ENCODE data around the gene TLR4. TPM values are rescaled to one million over a fixed set of nuclear protein-coding genes. Genes with fewer than 3 reads are reported as not detected.

TLR4 gene
- total RNA-seq, 1 experiment from 2014 or later = 0.12 TPM

DNA sequence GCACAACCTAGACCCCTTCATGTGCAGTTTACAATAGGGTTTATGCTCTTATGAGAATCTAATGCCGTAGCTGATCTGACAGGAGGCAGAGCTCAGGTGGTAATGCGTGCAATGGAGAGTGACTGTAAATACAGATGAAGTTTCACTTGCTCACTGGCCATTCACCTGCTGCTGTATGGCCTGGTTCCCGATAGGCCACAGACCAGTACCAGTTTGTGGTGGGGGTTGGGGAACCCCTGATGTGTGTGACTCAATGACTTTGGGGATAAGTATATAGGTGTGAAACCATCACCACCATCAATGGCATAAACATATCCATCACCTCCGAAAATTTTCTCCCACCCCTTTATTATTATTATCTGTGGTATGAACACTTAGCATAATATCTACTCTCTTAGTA lies 42.1 kb downstream of the TLR4 start:
- H3K27ac Mint-ChIP-seq (ENCODE audit: unreplicated experiment) = no peak overlapping the region
- CTCF ChIA-PET = no interaction called here
- no peaks in the 10 kb centered on the region for H3K4me1 Mint-ChIP-seq (ENCODE audit: low read depth, unreplicated experiment)
- TF ChIP-seq, protein P1, sequence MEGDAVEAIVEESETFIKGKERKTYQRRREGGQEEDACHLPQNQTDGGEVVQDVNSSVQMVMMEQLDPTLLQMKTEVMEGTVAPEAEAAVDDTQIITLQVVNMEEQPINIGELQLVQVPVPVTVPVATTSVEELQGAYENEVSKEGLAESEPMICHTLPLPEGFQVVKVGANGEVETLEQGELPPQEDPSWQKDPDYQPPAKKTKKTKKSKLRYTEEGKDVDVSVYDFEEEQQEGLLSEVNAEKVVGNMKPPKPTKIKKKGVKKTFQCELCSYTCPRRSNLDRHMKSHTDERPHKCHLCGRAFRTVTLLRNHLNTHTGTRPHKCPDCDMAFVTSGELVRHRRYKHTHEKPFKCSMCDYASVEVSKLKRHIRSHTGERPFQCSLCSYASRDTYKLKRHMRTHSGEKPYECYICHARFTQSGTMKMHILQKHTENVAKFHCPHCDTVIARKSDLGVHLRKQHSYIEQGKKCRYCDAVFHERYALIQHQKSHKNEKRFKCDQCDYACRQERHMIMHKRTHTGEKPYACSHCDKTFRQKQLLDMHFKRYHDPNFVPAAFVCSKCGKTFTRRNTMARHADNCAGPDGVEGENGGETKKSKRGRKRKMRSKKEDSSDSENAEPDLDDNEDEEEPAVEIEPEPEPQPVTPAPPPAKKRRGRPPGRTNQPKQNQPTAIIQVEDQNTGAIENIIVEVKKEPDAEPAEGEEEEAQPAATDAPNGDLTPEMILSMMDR (IDR thresholded peaks at IDR 0.05; ENCODE audit: unreplicated experiment) = no peak
- no peak for DNase-seq
- H3K36me3 Mint-ChIP-seq (ENCODE audit: insufficient read depth, unreplicated experiment) = no peaks in the 10 kb centered on the region
- intact Hi-C loops (cut with micrococcal nuclease; ENCODE audit: unreplicated experiment) = no loop called here
- BruUV-seq (replicated peaks) = no TSS peak
- H3K9me3 Mint-ChIP-seq (ENCODE audit: low read depth, unreplicated experiment) = peaks cover 2% of the 10 kb centered on the region
- H3K27me3 Mint-ChIP-seq (ENCODE audit: unreplicated experiment) = no peaks in the 10 kb centered on the region
- H3K4me3 Mint-ChIP-seq (ENCODE audit: low read depth, unreplicated experiment) = no peak overlapping the region

DNA sequence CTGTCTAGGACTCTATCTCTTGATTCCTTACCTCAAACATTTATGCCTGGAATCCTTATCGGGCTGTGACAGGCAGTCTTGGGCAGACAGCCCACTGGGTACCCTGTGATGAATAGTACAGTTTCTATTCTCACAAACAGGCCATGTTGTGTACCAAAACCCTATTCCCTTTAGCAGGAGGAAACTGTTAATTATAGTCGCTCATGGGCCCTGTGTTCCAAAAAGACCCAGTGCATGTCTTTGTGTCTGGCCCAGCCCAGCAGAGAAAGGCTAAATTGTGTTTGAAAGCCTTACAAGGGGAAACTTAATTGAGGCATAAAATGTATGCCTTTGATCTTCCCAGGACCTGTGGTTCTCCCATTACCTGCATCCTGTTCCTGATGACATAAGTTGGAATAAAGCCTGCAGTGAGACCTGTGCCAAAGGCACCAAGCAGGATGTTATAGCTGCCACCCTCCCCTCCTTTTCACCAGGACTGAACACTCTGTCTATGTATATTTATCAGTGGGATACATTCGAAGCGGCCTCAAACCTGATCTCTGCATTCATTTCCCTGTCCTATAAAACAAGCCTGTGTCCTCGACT lies 43.3 kb downstream of the TLR4 start:
- Mint-ChIP-seq H3K27ac (ENCODE audit: unreplicated experiment) (no peak overlapping the region), H3K4me1 (ENCODE audit: low read depth, unreplicated experiment) (no peaks in the 10 kb centered on the region)

DNA sequence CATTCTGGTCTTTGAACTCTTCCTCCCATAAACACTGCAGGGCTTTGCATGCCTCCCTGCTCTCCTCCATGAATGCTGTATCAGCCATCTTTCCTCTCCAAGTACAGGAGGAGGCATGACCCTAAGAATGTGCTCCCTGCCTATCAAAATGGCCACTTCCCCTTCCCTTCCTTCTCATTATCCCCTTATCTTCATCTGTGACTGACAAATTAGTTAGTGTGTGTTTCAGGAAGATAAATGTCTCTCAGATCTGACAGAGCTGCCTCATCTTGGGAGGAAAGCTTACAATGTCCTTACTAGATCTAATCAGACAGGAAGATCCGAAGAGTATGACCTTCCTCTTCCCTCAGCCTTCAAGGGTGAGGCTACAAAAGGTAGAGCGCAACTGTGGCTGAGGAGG lies 46.2 kb downstream of the TLR4 start:
- Mint-ChIP-seq H3K27ac (ENCODE audit: unreplicated experiment) (no peak overlapping the region), H3K4me1 (ENCODE audit: low read depth, unreplicated experiment) (no peaks in the 10 kb centered on the region), H3K4me3 (ENCODE audit: low read depth, unreplicated experiment) (no peak overlapping the region), H3K36me3 (ENCODE audit: insufficient read depth, unreplicated experiment) (no peaks in the 10 kb centered on the region), H3K9me3 (ENCODE audit: low read depth, unreplicated experiment) (peaks cover 5% of the 10 kb centered on the region), H3K27me3 (ENCODE audit: unreplicated experiment) (no peaks in the 10 kb centered on the region)
- no peak for DNase-seq
- TF ChIP-seq, protein P1 (IDR thresholded peaks at IDR 0.05; ENCODE audit: unreplicated experiment) = no peak
- CTCF ChIA-PET = no interaction called here
- intact Hi-C loops (cut with micrococcal nuclease; ENCODE audit: unreplicated experiment) = no loop called here
- BruUV-seq (replicated peaks) = no TSS peak

More for the DNA sequence above, 43.3 kb downstream of the TLR4 start:
- CTCF ChIA-PET = no interaction called here
- Mint-ChIP-seq H3K36me3 (ENCODE audit: insufficient read depth, unreplicated experiment) (no peaks in the 10 kb centered on the region), H3K27me3 (ENCODE audit: unreplicated experiment) (no peaks in the 10 kb centered on the region), H3K4me3 (ENCODE audit: low read depth, unreplicated experiment) (no peak overlapping the region), H3K9me3 (ENCODE audit: low read depth, unreplicated experiment) (peaks cover 6% of the 10 kb centered on the region)
- no TSS peak for BruUV-seq (replicated peaks)
- no peak for DNase-seq
- TF ChIP-seq, protein P1 (IDR thresholded peaks at IDR 0.05; ENCODE audit: unreplicated experiment) = no peak
- intact Hi-C loops (cut with micrococcal nuclease; ENCODE audit: unreplicated experiment) = no loop called here

DNA sequence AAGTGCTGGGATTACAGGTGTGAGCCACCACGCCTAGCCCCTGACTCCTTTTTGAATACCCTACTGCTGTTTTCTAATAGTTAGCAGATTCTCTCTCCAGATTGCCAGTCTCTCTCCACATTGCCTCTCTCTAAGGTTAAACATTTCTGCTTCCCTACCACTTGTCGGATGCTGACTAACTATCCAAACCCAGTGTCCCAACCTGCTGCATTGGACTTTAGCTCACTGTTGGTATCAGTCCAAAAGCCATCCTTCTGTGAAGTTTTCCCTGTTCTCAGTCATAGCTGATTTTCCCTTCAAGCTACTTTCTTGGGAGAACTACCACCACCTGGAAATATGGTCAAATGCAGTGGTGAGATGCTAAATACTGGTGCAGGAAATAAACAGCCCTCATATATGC lies 48.7 kb downstream of the TLR4 start:
- peaks cover 5% of the 10 kb centered on the region for H3K9me3 Mint-ChIP-seq (ENCODE audit: low read depth, unreplicated experiment)
- intact Hi-C loops (cut with micrococcal nuclease; ENCODE audit: unreplicated experiment) = no loop called here
- CTCF ChIA-PET = no interaction called here
- H3K4me3 Mint-ChIP-seq (ENCODE audit: low read depth, unreplicated experiment) = no peak overlapping the region
- TF ChIP-seq, protein P1 (IDR thresholded peaks at IDR 0.05; ENCODE audit: unreplicated experiment) = no peak
- no peaks in the 10 kb centered on the region for H3K36me3 Mint-ChIP-seq (ENCODE audit: insufficient read depth, unreplicated experiment)
- BruUV-seq (replicated peaks) = no TSS peak
- H3K27me3 Mint-ChIP-seq (ENCODE audit: unreplicated experiment) = no peaks in the 10 kb centered on the region
- no peaks in the 10 kb centered on the region for H3K4me1 Mint-ChIP-seq (ENCODE audit: low read depth, unreplicated experiment)
- no peak for DNase-seq
- no peak overlapping the region for H3K27ac Mint-ChIP-seq (ENCODE audit: unreplicated experiment)
